OCI-LY7 (cell line): ENCODE measurements around the gene HEG1.

ENCODE experiments used
- EZH2phosphoT487 ChIP-seq: fragments of 200-600 bp; sonication (generic); IDR thresholded peaks from 2 replicates; pipeline ENCODE4 v1.6.1; 2018; ENCODE audit warnings: low read depth, borderline replicate concordance, mild to moderate bottlenecking, mixed run types, antibody characterized with exemption, low read length, moderate library complexity, mixed read lengths
- TF ChIP-seq, protein P1 (sequence below): fragments of 200-600 bp; sonication (generic); conservative IDR thresholded peaks from 2 replicates; pipeline ENCODE4 v1.5.1; 2014; ENCODE audit warnings: mild to moderate bottlenecking, antibody characterized with exemption, low read length, moderate library complexity, mixed read lengths

DNA sequence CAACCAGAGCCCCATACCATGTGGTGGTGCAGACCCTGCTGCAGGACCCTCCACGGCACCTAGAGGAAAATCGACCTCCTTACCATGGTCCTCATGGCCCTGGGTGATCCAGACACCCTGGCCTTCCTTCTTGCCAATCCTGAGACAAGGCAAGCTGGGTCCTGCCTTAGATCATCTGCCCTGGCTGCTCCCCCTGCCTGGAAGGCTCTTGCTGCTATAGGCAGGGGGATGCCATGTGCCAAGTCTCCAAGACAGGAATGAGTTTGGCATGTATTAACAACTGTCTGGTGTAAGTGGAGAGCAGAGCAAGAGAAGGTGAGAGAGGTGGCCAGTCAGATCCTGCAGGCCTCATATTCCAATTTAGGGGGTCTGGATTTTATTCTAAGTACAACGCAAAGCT lies 7.5 kb downstream of the HEG1 start:
- TF ChIP-seq EZH2phosphoT487, result no peak
- TF ChIP-seq, protein P1, sequence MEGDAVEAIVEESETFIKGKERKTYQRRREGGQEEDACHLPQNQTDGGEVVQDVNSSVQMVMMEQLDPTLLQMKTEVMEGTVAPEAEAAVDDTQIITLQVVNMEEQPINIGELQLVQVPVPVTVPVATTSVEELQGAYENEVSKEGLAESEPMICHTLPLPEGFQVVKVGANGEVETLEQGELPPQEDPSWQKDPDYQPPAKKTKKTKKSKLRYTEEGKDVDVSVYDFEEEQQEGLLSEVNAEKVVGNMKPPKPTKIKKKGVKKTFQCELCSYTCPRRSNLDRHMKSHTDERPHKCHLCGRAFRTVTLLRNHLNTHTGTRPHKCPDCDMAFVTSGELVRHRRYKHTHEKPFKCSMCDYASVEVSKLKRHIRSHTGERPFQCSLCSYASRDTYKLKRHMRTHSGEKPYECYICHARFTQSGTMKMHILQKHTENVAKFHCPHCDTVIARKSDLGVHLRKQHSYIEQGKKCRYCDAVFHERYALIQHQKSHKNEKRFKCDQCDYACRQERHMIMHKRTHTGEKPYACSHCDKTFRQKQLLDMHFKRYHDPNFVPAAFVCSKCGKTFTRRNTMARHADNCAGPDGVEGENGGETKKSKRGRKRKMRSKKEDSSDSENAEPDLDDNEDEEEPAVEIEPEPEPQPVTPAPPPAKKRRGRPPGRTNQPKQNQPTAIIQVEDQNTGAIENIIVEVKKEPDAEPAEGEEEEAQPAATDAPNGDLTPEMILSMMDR, result no peak
